Brain pericyte (primary cell): ENCODE measurements around the gene LSM7.

Experiments used
- DNase-seq: peaks from one replicate; pipeline ENCODE4 v3.0.0-alpha.2; 2012; ENCODE audit warnings: low read depth, low spot score

The LSM7 gene

GRCh38 chr19:2278459-2279158 lies 49.8 kb downstream of the LSM7 start:
- DNase-seq = no peak

GRCh38 chr19:2277138-2277537 lies 51.2 kb downstream of the LSM7 start:
- no peak for DNase-seq

GRCh38 chr19:2276429-2276986 lies 51.9 kb downstream of the LSM7 start:
- no peak for DNase-seq

GRCh38 chr19:2275588-2276428 lies 52.6 kb downstream of the LSM7 start:
- no peak for DNase-seq

- DNase-seq = no peak
Measured at GRCh38 chr19:2274931-2275535, 53.4 kb downstream of the LSM7 start.

GRCh38 chr19:2274185-2274711 lies 54.1 kb downstream of the LSM7 start:
- no peak for DNase-seq

- DNase-seq = no peak
Measured at GRCh38 chr19:2273356-2274184, 54.8 kb downstream of the LSM7 start.
